HG03025 (cell line): ENCODE measurements around the gene SKA3.
"Not testable (repeated sequence)": the region's sequence is repeated elsewhere in the genome, so short reads cannot be mapped to it uniquely, and the experiment has no call there.

Source experiments
- ATAC-seq: cut with Tn5 transposase; IDR thresholded peaks from one replicate; pipeline ENCODE4 v1.9.1; 2021; ENCODE audit warnings: mild to moderate bottlenecking, moderate library complexity; ENCODE audit not compliant: unreplicated experiment, low FRiP score

Gene SKA3

DNA sequence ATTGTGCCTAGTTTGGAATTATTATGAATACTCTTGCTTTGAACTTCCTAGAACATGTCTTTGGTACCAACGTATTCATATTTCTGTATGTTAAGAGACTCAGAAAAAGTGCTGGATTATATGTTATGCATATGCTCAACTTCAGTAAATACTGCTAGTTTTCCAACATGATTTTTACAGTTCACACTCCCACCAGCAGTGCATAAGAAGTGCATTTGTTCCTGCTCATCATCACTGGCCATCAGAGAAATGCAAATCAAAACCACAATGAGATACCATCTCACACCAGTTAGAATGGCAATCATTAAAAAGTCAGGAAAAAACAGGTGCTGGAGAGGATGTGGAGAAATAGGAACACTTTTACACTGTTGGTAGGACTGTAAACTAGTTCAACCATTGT, 2.6 kb downstream of the SKA3 start:
- ATAC-seq, result not testable (repeated sequence)

DNA sequence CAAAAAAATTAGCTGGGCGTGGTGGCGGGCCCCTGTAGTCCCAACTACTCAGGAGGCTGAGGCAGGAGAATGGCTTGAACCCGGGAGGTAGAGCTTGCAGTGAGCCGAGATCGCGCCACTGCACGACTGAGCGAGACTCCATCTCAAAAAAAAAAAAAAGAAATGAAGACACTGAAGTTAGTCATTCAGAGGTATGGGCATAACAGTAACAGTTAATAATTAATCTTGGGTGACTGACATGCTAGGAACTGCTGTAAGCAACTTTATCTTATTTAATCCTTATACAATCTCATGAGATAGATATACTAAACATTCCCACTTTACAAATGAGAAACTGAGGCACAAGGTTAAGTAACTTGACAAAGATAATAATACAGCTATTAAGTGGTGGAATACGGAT, 4.9 kb downstream of the SKA3 start:
- no peak for ATAC-seq

DNA sequence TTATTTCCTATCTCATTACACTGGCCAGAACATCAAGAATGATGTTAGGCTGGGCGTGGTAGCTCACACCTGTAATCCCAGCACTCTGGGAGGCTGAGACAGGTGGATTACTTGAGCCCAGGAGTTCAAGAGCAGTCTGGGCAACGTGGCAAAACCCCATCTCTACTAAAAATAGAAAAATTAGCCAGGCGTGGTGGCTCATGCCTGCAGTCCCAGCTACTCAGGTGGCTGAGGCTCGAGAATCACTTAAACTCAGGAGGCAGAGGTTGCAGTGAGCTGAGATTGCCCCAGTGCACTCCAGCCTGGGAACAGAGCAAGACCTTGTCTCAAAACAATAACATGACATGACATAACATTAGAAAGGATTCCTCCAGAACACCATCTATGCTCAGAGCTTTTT, 10.7 kb downstream of the SKA3 start:
- not testable (repeated sequence) for ATAC-seq

DNA sequence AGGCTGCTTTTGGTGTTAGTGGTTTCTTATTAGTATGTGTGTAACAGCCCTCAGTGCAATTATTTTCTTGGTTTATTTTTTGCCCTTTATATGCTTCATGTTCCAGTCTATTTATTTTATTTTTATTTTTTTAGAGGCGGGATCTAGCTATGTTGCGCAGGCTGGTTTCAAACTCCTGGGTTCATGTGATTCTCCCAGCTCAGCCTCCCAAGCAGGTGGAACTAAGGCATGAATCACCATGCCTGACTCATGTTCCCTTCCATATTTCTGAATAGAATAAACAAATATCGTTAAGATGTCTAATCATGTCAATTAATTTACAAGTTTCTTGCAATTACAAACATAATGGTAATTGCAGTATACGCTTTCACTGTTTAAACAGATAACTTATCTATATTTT, 11.7 kb downstream of the SKA3 start:
- no peak for ATAC-seq

DNA sequence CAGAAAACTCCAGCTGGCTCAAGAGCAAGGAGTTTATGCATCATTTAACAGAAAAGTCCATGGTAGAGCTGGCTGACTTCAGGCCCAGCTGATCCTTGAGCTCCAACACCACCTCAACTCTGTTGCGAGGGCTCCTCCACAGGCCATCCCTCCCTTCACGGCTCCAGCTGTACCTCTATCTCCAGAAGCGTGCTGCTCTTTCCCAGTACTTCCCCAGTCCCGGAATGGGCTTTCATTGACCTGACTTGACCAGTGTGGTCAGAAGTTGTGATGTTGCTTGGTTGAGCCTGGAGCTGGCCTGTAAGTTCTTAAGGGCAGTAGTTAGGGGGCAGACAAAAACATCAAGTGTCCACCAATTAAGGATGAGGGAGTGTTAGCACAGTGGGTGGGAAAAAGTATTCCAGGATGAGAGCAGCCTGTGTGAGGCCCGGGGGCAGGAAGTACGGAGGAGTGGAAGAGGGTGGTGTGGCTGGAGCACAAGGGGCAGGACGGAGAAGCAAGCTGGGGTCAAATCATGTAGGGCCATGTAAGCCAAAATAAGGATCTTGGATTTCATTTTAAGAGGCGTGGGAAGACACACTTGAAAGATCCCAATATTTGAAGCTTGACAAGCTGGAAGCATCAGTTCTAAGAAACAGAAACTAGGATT, 24.0 kb downstream of the SKA3 start:
- ATAC-seq, result no peak

DNA sequence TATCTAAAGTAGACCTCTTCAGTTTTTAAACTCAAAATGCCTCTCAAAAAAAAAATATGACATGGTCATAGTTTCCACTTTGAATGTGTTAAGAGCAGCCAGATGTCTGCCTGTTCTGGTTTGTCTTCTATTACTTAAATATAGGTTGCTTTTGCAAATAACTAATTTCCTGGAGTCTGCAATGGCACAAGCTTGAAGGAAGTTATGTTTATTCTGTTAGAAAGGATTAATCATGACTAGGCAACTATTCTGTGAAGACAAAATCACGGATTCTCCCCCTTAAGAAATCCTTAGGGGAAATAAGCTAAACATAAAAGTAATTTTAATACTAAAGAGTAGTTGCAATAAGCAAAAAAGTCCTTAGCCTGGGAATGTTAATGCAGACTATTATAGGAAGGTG, 26.3 kb downstream of the SKA3 start:
- ATAC-seq, result no peak

DNA sequence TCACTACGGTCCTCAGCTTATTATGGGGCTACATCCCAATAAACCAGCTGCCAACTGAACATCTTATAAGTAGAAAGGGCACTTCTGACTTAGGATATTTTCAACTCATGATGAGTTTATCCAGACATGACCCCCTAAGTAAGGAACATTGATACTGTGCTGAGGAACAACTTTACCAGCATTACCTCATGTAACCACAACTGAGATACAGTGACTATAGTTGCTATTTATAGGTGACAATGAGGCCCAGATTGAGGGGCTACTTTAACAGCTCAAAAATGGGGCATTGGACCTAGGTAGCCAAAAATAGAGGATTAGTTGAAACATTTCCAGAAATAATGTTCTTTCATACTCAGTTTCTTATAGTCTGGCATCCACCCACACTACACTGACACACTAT, 26.8 kb downstream of the SKA3 start:
- no peak for ATAC-seq

DNA sequence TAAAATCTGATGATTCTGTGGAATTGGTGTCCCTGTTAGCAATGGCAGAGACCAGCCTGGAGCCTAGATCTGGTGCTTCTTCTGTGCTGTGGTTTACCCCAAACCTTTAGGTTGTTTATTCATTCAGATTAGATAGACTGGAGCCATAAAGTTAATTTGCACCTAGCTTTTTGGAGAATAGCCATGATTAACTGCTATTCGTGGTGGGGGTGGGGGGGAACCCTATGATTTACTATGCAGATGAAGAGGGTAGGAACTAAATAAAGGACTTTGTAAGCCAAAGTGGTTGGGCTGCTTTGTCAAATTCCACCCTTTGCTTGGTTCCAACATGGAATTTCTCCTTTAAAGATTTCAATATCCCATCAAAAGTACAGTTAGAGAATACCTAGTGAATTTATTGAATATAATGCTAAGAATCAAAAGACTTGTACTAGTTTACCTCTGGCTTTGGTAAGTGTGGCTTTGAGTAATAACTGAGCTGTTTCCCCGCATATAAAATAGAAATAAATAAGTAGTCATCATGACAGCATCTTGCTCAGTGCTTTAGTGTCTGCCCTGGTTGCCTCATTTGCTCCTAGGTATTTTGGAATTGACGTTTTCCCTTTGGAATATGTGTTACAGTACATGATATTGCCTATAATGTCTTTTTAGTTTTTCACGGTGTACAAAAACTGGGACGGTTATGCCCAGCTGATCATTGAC, 27.6 kb downstream of the SKA3 start:
- ATAC-seq, result no peak

DNA sequence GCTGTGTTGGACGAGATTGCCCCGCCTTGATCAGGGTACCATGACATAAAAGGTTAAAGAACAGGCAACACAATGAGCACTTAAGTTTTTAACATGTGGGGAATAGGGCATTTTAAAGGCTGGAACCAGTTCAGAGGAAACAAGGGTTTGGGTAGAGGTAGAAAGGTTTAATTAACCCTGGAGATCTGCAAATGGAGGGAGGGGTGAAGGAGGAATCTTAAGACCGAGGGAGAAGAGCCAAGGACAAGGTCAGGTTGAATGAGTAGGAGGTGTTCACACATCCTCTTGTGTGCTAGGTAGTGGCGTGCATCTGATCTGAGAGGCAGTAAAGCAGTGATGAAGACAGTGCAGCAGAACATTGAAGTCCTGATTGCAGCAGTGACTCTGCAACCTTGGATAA, 28.5 kb downstream of the SKA3 start:
- ATAC-seq, result no peak

DNA sequence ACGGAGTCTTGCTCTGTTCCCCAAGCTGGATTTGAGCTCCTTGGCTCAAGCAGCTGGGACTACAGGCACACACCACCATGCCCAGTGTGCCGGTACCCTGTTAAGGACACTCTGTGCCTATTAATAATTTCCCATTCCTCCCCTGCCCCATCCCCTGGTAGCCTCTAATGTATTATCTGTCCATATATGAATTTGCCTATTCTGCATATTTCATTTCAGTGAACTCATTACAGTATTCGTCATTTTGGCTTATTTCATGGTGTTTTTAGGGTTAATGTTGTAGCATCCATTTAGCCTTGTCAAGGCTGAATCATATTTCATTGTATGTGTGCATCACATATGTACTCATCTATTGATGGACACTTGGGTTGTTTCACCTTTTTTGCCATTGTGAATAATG, 33.6 kb downstream of the SKA3 start:
- ATAC-seq, result no peak

DNA sequence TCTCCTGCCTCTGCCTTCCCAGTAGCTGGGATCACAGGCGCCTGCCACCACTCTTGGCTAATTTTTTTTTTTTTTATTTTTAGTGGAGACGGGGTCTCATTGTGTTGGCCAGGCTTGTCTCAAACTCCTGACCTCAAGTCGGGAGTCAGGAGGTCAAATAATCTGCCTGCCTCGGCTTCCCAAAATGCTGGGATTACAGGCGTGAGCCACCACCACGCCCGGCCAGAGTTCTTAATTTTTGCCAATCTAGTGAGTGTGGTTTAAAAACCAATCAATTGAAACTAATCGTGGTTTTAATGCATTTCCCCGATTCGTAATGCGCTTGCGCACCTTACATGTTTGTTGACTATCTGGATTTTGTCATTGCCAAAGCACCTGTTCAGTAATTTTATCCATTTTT, 37.0 kb downstream of the SKA3 start:
- no peak for ATAC-seq

DNA sequence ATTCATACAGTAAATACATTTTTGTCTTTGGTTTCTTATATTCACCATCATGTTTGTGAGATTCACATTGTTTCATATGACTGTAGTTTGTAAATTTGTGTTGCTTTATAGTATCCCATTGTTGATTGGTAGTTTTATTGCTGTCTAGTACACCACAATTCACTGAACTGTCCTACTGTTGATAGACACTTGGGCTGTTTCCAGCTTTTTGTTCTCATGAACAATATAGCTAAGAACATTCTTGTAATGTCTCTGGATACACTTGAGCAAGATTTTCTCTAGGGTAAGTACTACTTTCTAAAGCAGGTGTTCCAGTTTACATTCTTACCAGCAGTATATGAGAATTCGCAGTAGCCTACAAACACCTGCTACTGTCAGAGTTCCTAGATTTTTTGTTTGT, 37.8 kb downstream of the SKA3 start:
- no peak for ATAC-seq

DNA sequence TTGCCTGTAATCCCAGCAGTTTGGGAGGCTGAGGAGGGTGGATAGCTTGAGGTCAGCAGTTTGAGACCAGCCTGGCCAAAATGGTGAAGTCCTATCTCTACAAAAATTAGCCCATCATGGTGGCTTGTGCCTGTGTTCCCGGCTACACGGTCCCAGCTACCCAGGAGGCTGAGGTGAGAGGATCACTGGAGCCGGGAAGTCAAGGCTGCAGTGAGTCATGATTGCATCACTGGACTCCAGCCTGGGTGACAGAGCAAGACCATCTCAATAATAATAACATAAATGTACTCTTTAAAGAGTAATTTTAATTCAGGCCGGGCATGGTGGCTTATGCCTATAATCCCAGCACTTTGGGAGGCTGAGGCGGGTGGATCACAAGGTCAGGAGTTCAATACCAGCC, 38.7 kb downstream of the SKA3 start:
- no peak for ATAC-seq

DNA sequence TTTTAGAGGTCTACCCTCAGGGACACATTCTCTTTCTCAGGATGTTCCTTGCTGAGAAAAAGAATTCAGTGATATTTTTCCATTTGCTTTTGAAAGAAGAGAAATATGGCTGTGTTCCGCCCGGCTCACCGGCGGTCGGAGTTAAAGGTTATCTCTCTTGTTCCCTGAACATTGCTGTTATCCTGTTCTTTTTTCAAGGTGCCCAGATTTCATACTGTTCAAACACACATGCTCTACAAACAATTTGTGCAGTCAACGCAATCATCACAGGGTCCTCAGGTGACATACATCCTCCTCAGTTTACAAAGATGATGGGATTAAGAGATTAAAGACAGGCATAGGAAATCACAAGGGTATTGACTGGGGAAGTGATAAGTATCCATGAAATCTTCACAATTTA, 40.5 kb downstream of the SKA3 start:
- not testable (repeated sequence) for ATAC-seq

DNA sequence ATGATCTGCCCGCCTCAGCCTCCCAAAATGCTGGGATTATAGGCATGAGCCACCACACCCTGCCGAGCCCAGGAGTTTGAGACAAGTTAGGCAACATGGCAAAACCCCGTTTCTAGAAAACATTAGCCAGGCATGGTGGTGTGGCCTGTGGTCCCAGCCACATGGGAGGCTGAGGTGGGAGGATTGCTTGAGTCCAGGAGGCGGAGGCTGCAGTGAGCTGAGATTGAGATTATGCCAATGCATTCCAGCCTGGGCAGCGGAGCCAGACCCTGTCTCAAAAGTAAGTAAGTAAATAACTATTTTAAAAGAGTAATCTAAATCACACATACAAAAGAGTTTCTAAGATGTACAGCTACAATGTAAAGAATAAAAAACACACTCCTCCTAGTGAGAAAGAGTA, 41.9 kb downstream of the SKA3 start:
- ATAC-seq, result no peak

DNA sequence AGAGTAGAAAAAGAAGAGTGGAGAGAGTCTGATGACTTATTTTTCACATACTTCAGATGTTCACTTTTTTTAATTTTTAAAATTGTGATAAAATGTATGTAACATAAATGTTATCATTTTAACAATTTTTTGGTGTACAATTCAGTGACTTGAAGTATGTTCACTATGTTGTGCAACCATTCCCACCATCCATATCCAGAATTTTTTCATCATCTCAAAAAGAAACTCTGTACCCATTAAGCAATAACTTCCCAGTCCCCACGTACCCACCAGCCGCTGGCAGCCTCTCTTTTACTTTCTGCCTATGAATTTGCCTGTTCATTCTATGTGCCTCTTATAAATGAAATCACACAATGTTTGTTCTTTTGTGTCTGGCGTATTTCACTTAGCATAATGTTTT, 43.3 kb downstream of the SKA3 start:
- no peak for ATAC-seq

DNA sequence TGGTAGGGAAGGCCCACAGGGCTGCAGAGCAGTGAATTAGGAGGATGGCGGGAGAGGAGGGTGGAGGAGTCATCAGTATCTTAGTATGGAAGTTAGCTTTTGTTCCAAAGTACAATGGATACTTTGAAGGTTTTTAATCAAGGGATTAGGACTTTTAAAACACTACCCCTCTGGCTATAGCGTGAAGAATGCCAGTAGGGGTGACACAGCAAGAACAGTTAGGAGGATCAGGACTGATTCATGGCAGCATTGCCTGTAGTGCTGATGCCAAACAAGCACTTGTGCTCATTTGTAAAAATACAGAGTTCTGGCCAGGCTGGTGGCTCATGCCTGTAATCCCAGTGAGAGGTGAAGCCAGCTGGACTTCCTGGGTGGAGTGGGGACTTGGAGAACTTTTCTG, 46.2 kb downstream of the SKA3 start:
- ATAC-seq, result no peak

DNA sequence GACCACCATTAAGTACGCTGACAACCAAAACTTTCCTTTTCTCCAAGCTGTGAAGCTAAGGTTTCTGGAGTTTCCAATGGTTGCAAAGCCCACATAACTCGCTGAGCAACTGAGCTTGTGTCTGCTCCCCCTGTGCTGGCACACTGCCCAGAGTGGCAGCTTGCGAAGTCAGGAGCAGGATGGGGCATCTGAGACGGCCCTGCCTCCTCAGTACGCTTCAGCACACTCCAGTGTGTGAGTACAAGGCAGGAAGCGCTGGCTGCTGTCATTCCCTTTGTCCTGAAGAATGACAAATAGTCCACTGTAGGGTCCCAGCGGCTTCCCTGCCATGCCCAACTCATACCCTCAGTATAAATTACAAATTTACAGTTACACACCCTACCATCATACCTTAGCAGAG, 51.5 kb downstream of the SKA3 start:
- no peak for ATAC-seq

DNA sequence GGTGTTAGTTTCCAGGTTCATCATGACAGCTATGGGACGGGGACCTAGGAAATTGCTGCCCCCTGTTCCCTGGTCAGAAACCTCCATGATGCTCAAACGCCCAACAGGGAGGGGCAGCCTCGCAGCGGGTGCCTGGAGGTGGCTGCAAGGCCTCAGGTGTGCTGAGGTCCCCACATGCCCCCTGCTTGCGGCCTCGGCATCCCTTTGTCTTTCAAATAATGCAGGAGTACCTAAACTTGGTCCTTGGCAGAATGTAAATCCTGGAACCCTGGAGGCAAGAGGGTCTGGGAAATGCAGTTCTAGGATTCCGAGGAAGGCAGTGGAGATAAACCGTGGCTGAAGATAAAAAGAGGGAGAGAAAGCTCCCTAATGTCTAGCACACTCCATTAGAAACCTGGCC, 52.4 kb downstream of the SKA3 start:
- no peak for ATAC-seq

DNA sequence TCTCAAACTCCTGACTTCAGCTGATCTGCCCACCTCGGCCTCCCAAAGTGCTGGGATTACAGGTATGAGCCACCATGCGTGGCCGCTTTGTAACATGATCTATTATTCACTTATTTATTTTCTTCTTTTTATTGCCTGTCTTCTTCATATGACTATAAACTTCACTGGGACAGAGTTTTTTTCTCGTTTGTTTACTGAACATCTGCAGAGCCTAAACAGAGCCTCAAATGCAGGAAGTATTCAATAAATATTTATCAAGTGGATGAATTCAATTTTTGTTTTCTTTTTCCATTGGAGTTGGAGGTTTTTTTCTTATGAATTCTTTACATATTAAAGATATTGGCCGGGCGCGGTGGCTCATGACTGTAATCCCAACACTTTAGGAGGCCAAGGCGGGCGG, 54.7 kb downstream of the SKA3 start:
- no peak for ATAC-seq

DNA sequence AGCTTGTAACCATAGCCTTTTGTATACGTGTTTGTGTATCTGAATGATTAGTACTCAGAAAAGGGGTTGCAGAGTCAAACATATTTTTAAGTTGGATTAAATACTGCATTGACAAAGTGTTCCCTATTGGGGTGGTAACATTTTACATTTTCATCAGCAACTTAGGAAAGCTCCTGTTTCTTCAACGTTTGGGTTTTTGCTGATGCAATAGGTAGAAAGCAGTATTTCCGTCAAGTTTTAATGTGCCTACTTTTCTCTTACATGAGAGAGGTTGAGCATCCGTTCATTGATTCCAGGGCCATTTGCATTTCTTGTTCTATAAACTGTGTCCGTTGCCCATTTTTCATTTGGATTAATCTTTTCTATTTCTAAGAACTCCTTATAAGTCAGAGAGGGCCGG, 56.2 kb downstream of the SKA3 start:
- no peak for ATAC-seq

DNA sequence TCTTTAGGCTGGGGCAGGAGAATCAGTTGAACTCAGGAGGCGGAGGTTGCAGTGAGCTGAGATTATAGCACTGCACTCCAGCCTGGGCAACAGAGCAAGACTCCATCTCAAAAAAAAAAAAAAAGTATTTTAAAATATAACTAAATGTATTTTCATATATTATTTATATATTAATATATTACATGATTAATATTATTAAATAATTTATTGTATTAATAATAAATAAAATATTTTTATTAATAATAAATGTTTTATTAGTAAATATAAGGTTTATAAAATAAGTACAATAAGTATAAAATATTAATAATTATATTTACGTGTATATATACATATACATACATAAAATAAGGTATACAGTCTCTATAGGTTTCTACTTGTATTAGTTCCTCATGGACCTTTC, 56.8 kb downstream of the SKA3 start:
- ATAC-seq, result no peak

DNA sequence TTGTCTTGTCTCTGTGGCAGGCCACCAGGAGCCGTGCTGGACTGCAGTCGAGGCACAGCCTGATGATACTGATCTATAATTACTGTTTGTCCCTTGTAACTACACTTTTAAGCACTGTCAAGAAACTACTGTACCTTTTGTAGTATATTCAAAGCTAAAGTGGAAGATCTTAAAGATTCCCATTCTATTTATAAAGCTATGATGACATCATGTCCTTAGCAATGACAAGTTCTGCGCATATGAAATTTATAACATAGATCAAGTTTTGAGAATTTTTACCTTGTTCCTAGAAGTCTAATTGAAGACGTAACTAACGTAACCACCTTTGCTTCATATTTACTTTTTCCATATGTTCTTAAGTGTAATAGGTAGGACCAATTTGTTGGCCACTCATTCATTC, 58.2 kb downstream of the SKA3 start:
- no peak for ATAC-seq
